Right lobe of liver (tissue), 4 donors: Measurements from ENCODE around the gene GPR35.

ENCODE experiments used
- CTCF ChIP-seq, 4 donors: fragments of 200-600 bp in 3 of 4; fragments of 450-650 bp in 1 of 4; IDR thresholded peaks; one replicate each; pipeline versions ENCODE4 v1.5.1 to v1.8.0; 2016 to 2022; ENCODE audit warnings: antibody characterized with exemption in 4 of 4, mild to moderate bottlenecking in 2 of 4
- POLR2A ChIP-seq: fragments of 450-650 bp; IDR thresholded peaks from one replicate; pipeline ENCODE4 v1.6.1; 2017; ENCODE audit warnings: antibody characterized with exemption, mild to moderate bottlenecking
- donor health status: DM: no; HTN: no; CAD: no.
- donor health status: DM: no; HTN: no; CAD: no.
- donor health status: DM: no; HTN: yes; CAD: no.

DNA sequence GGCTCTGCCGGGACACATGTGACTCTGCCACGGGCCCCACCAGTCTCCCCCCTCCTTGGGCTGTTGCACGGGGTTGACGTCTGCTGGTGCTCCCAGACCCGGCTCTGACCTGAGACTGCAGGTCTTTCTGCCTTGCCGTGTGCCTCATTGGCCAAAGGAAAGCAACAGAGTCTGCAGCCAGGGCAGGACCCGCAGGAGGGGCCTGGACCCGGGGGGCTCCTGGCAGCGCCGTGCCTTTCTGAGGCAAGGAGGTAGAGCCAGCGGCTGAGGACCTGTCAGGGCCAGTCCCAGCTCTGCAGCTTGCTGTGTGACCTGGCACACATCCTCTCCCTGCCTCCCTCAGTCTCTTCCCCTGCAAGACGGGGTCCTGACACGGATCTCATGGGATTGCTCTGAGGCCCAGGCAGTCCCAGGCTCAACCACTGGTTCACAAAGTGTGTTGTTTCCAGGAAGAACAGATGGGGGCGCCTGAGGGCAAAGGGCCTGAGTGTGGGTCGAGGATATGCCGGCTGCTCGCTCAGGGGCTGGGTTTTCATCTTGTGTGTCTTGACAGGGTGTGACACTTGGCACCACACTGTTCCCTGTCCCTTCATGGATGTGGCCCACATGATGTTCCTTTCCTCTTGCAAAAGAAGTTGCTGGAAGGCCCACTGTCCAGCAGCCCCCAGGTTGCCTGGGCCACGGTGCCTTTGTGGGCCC lies 29.8 kb upstream of the GPR35 start:
- no peak for TF ChIP-seq POLR2A
- peak in 2 of 4 donors; percentile 9 to 23 for TF ChIP-seq CTCF (IDR thresholded peaks at IDR 0.05)
